Endodermal cell (in vitro differentiated cells): Measurements from ENCODE around the gene RSRC1. TPM values are rescaled to one million over a fixed set of nuclear protein-coding genes. Genes with fewer than 3 reads are reported as not detected.
A peak's percentile ranks its signal among the peaks of the same experiment; 100 is the strongest.

Source experiments
- DNase-seq: peaks from one replicate; pipeline ENCODE4 v3.0.0-alpha.2; 2017
- H3K27ac ChIP-seq: 2 replicates; pipeline ENCODE4 v1.5.1; 2013; ENCODE audit warnings: mild to moderate bottlenecking, low read depth, low read length, moderate library complexity
- H3K27me3 ChIP-seq: 2 replicates; pipeline ENCODE4 v1.6.1; 2013; ENCODE audit warnings: mild to moderate bottlenecking, low read length, moderate library complexity; ENCODE audit not compliant: insufficient read depth, control insufficient read depth, poor library complexity, severe bottlenecking
- H3K36me3 ChIP-seq: 2 replicates; pipeline ENCODE4 v1.7.0; 2013; ENCODE audit warnings: mild to moderate bottlenecking, low read length, moderate library complexity; ENCODE audit not compliant: control insufficient read depth, insufficient read depth
- H3K4me1 ChIP-seq: one replicate; pipeline ENCODE4 v1.7.0; 2013; ENCODE audit warnings: low read length; ENCODE audit not compliant: control insufficient read depth, insufficient read depth
- H3K4me3 ChIP-seq: 2 replicates; pipeline ENCODE4 v1.5.1; 2013; ENCODE audit warnings: mild to moderate bottlenecking, low read length, moderate library complexity
- H3K9ac ChIP-seq: 2 replicates; pipeline ENCODE4 v1.6.1; 2013; ENCODE audit warnings: mild to moderate bottlenecking, low read length, moderate library complexity; ENCODE audit not compliant: poor library complexity, severe bottlenecking; ENCODE audit errors: extremely low read depth
- H3K9me3 ChIP-seq: 2 replicates; pipeline ENCODE4 v1.6.1; 2013; ENCODE audit warnings: mild to moderate bottlenecking, low read length, moderate library complexity; ENCODE audit not compliant: control insufficient read depth
- H3K27ac Mint-ChIP-seq: 2 replicates; pipeline ENCODE4 v1.8.0; 2020; ENCODE audit warnings: mixed read lengths
- H3K27me3 Mint-ChIP-seq: 2 replicates; pipeline ENCODE4 v1.8.0; 2021; ENCODE audit warnings: mild to moderate bottlenecking, mixed read lengths; ENCODE audit not compliant: insufficient read depth
- H3K36me3 Mint-ChIP-seq: 2 replicates; pipeline ENCODE4 v1.8.0; 2020; ENCODE audit warnings: low read depth, mixed read lengths
- H3K4me1 Mint-ChIP-seq: 2 replicates; pipeline ENCODE4 v1.8.0; 2020; ENCODE audit warnings: mixed read lengths
- H3K4me3 Mint-ChIP-seq: 2 replicates; pipeline ENCODE4 v1.8.0; 2020; ENCODE audit warnings: mild to moderate bottlenecking, moderate library complexity, mixed read lengths
- H3K9me3 Mint-ChIP-seq: 2 replicates; pipeline ENCODE4 v1.8.0; 2020; ENCODE audit warnings: mild to moderate bottlenecking, mixed read lengths
- CTCF ChIP-seq: fragments of 200-600 bp; sonication (generic); conservative IDR thresholded peaks from 2 replicates; pipeline ENCODE4 v1.5.0; 2021; ENCODE audit warnings: antibody characterized with exemption, mild to moderate bottlenecking
- WGBS, 2 experiments: methylation state at CpG; one replicate each; pipeline versions ENCODE4 v1.1.5 to v1.1.7; 2013; ENCODE audit warnings: missing lambda C conversion rate in 2 of 2, mixed read lengths in 1 of 2; ENCODE audit not compliant: insufficient coverage in 1 of 2, insufficient read length in 1 of 2; 5-methylcytosine and 5-hydroxymethylcytosine counted together
- total RNA-seq, 2 donors: library from RNA; stranded (reverse); fragmentation: NEBNext Ultra II Directional in 1 of 2; extraction: Animal tissue kit (Norgen Biotek cat#: 25700) in 1 of 2; gene quantifications; 2 replicates in 1 of 2; 3 replicates in 1 of 2; pipeline ENCODE4 v1.2.1, GENCODE V29; 2021

RSRC1 gene
- total RNA-seq, 2 donors from 2014 or later = 45.3 to 52.1 TPM

- H3K27ac Mint-ChIP-seq = no peak overlapping the region
- H3K9me3 ChIP-seq = no peaks in the 10 kb centered on the region
- H3K4me3 ChIP-seq = peak overlapping the region; percentile 26
- WGBS, 2 experiments = 61 to 75% methylated on average over 2 to 3 of the region's 3 CpGs
- H3K4me1 ChIP-seq = peaks cover 8% of the 10 kb centered on the region
- H3K9ac ChIP-seq = no peak overlapping the region
- H3K36me3 Mint-ChIP-seq = no peaks in the 10 kb centered on the region
- no peak for TF ChIP-seq CTCF
- no peaks in the 10 kb centered on the region for H3K36me3 ChIP-seq
- no peak for DNase-seq
- no peaks in the 10 kb centered on the region for H3K9me3 Mint-ChIP-seq
- H3K27me3 Mint-ChIP-seq = peaks cover 21% of the 10 kb centered on the region
- H3K27me3 ChIP-seq = peaks cover 32% of the 10 kb centered on the region
- H3K4me1 Mint-ChIP-seq = no peaks in the 10 kb centered on the region
- no peak overlapping the region for H3K27ac ChIP-seq
- H3K4me3 Mint-ChIP-seq = no peak overlapping the region
Measured at GRCh38 chr3:158217992-158218391, 108.1 kb downstream of the RSRC1 start.

GRCh38 chr3:158220575-158220974 is 110.7 kb downstream of the RSRC1 start:
- Histone ChIP-seq H3K27me3 (peaks cover 39% of the 10 kb centered on the region), H3K27ac (no peak overlapping the region), H3K36me3 (no peaks in the 10 kb centered on the region), H3K9ac (no peak overlapping the region), H3K4me3 (no peak overlapping the region), H3K4me1 (peaks cover 8% of the 10 kb centered on the region), H3K9me3 (no peaks in the 10 kb centered on the region)
- no peak for DNase-seq
- no peaks in the 10 kb centered on the region for H3K9me3 Mint-ChIP-seq
- H3K27ac Mint-ChIP-seq = no peak overlapping the region
- no peak for TF ChIP-seq CTCF
- H3K4me3 Mint-ChIP-seq = no peak overlapping the region
- H3K36me3 Mint-ChIP-seq = no peaks in the 10 kb centered on the region
- peaks cover 27% of the 10 kb centered on the region for H3K27me3 Mint-ChIP-seq
- no peaks in the 10 kb centered on the region for H3K4me1 Mint-ChIP-seq

GRCh38 chr3:158221426-158221825 is 111.5 kb downstream of the RSRC1 start:
- TF ChIP-seq CTCF = no peak
- H3K4me3 Mint-ChIP-seq = no peak overlapping the region
- no peaks in the 10 kb centered on the region for H3K4me1 Mint-ChIP-seq
- no peaks in the 10 kb centered on the region for H3K9me3 Mint-ChIP-seq
- Histone ChIP-seq H3K27ac (no peak overlapping the region), H3K4me1 (peaks cover 8% of the 10 kb centered on the region), H3K9ac (no peak overlapping the region), H3K27me3 (peaks cover 37% of the 10 kb centered on the region), H3K4me3 (no peak overlapping the region), H3K9me3 (no peaks in the 10 kb centered on the region), H3K36me3 (no peaks in the 10 kb centered on the region)
- 96% methylated on average over 1 of the region's 2 CpGs; no CpG with 5 or more reads in 1 of the 2 experiments for WGBS, 2 experiments
- DNase-seq = no peak
- no peaks in the 10 kb centered on the region for H3K36me3 Mint-ChIP-seq
- no peak overlapping the region for H3K27ac Mint-ChIP-seq
- peaks cover 25% of the 10 kb centered on the region for H3K27me3 Mint-ChIP-seq
